HepG2 (cell line): ENCODE results near the gene EIF4G3. TPM values are rescaled to one million over a fixed set of nuclear protein-coding genes. Genes with fewer than 3 reads are reported as not detected.

Experiments used
- ARNTL ChIP-seq: sonication (generic); formaldehyde crosslinking; IDR thresholded peaks from 2 replicates; pipeline ENCODE4 v1.4.0; 2020; ENCODE audit warnings: mild to moderate bottlenecking, missing genetic modification reagents
- BCL3 ChIP-seq: sonication (generic); formaldehyde crosslinking; IDR thresholded peaks from 2 replicates; pipeline ENCODE4 v1.5.1; 2020; ENCODE audit warnings: mild to moderate bottlenecking, missing genetic modification reagents, moderate library complexity
- ETV5 ChIP-seq: IDR thresholded peaks from 2 replicates; pipeline ENCODE4 v1.6.1; 2018; ENCODE audit warnings: missing biosample characterization, missing genetic modification reagents, inconsistent platforms, borderline replicate concordance
- ISL2 ChIP-seq: sonication (generic); formaldehyde crosslinking; IDR thresholded peaks from 2 replicates; pipeline ENCODE4 v1.5.0; 2020; ENCODE audit warnings: missing genetic modification reagents
- ISX ChIP-seq: sonication (generic); formaldehyde crosslinking; conservative IDR thresholded peaks from 2 replicates; pipeline ENCODE4 v1.5.0; 2020; ENCODE audit warnings: missing genetic modification reagents
- JDP2 ChIP-seq: sonication (generic); formaldehyde crosslinking; IDR thresholded peaks from 2 replicates; pipeline ENCODE4 v1.8.1; 2022; ENCODE audit warnings: missing genetic modification reagents, borderline replicate concordance
- JUNB ChIP-seq: sonication (generic); formaldehyde crosslinking; IDR thresholded peaks from 2 replicates; pipeline ENCODE4 v1.8.0; 2022; ENCODE audit warnings: missing genetic modification reagents, mild to moderate bottlenecking, borderline replicate concordance
- KDM2A ChIP-seq: sonication (generic); formaldehyde crosslinking; IDR thresholded peaks from 2 replicates; pipeline ENCODE4 v1.4.0; 2020; ENCODE audit warnings: low read depth, missing genetic modification reagents, borderline replicate concordance
- MATR3 ChIP-seq: sonication (generic); formaldehyde crosslinking; IDR thresholded peaks from 2 replicates; pipeline ENCODE4 v1.4.0; 2020; ENCODE audit warnings: missing genetic modification reagents
- MNT ChIP-seq: fragments of 450-650 bp; IDR thresholded peaks from 2 replicates; pipeline ENCODE4 v1.6.1; 2016
- RARA ChIP-seq: IDR thresholded peaks from 2 replicates; pipeline ENCODE4 v1.6.1; 2016; ENCODE audit warnings: missing genetic modification reagents, missing compliant biosample characterization
- RCOR2 ChIP-seq: IDR thresholded peaks from 2 replicates; pipeline ENCODE4 v1.6.1; 2016; ENCODE audit warnings: missing biosample characterization, missing genetic modification reagents
- REXO4 ChIP-seq: sonication (generic); formaldehyde crosslinking; IDR thresholded peaks from 2 replicates; pipeline ENCODE4 v1.8.0; 2022; ENCODE audit warnings: missing genetic modification reagents, mild to moderate bottlenecking, borderline replicate concordance
- SIX1 ChIP-seq: sonication (generic); formaldehyde crosslinking; IDR thresholded peaks from 2 replicates; pipeline ENCODE4 v1.4.0; 2020; ENCODE audit warnings: missing genetic modification reagents, borderline replicate concordance
- SRSF1 ChIP-seq: fragments of 200-400 bp; formaldehyde crosslinking; optimal IDR thresholded peaks from 2 replicates; pipeline ENCODE3; 2017; ENCODE audit warnings: mild to moderate bottlenecking, low read depth, low read length, moderate library complexity
- TBP ChIP-seq: sonication (generic); formaldehyde crosslinking; IDR thresholded peaks from 2 replicates; pipeline ENCODE4 v1.5.0; 2020; ENCODE audit warnings: missing genetic modification reagents
- TGIF2 ChIP-seq: IDR thresholded peaks from 2 replicates; pipeline ENCODE4 v1.6.1; 2016; ENCODE audit warnings: control low read depth, missing compliant biosample characterization
- ZNF143 ChIP-seq: sonication (generic); formaldehyde crosslinking; IDR thresholded peaks from 2 replicates; pipeline ENCODE4 v1.4.0; 2020; ENCODE audit warnings: missing genetic modification reagents
- ZNF230 ChIP-seq: sonication (generic); formaldehyde crosslinking; IDR thresholded peaks from 2 replicates; pipeline ENCODE4 v1.4.0; 2020; ENCODE audit warnings: mild to moderate bottlenecking, missing genetic modification reagents
- ZNF292 ChIP-seq: sonication (generic); formaldehyde crosslinking; IDR thresholded peaks from 2 replicates; pipeline ENCODE4 v1.8.1; 2022; ENCODE audit warnings: mild to moderate bottlenecking, low read depth, missing genetic modification reagents, borderline replicate concordance
- ZNF484 ChIP-seq: sonication (generic); formaldehyde crosslinking; IDR thresholded peaks from 2 replicates; pipeline ENCODE4 v1.5.1; 2020; ENCODE audit warnings: mild to moderate bottlenecking, low read depth, missing genetic modification reagents, borderline replicate concordance
- ZNF652 ChIP-seq: IDR thresholded peaks from 2 replicates; pipeline ENCODE4 v1.6.1; 2016; ENCODE audit warnings: low read depth, borderline replicate concordance
- ZNF7 ChIP-seq: IDR thresholded peaks from 2 replicates; pipeline ENCODE4 v1.6.1; 2016; ENCODE audit warnings: missing biosample characterization, missing genetic modification reagents
- ZNF713 ChIP-seq: sonication (generic); formaldehyde crosslinking; IDR thresholded peaks from 2 replicates; pipeline ENCODE4 v1.4.0; 2020; ENCODE audit warnings: mild to moderate bottlenecking, missing genetic modification reagents
- ZNF775 ChIP-seq: sonication (generic); formaldehyde crosslinking; IDR thresholded peaks from 2 replicates; pipeline ENCODE4 v1.4.0; 2020; ENCODE audit warnings: missing genetic modification reagents, mild to moderate bottlenecking, moderate library complexity, borderline replicate concordance
- ZSCAN22 ChIP-seq: sonication (generic); formaldehyde crosslinking; IDR thresholded peaks from 2 replicates; pipeline ENCODE4 v1.4.0; 2020; ENCODE audit warnings: mild to moderate bottlenecking, missing genetic modification reagents
- polyA plus RNA-seq, 8 experiments: library from polyadenylated mRNA; depleted of rRNA in 3 of 8; stranded (reverse) in 7 of 8; unstranded in 1 of 8; fragments of >200 nt; fragmentation: Illumina TruSeq in 4 of 8; extraction: Trizol in 4 of 8; gene quantifications; 2 replicates each; pipeline versions ENCODE4 v1.2.1 to v1.2.3, GENCODE V29; 2011 to 2016; ENCODE audit warnings: low read depth in 4 of 8, missing spikeins in 1 of 8, mixed read lengths in 1 of 8; ENCODE audit not compliant: insufficient read depth in 1 of 8
- total RNA-seq, 5 experiments: library from RNA; depleted of rRNA; stranded (reverse); fragments of >200 nt; fragmentation: Illumina TruSeq; extraction: Trizol; gene quantifications; 2 replicates each; pipeline ENCODE4 v1.2.3, GENCODE V29; 2016; ENCODE audit warnings: low read depth in 1 of 5

The EIF4G3 gene
- total and polyA plus RNA-seq, 2 of the 13 experiments (the other 11 are each of a cell fraction or from before 2014, with no cell fraction given): 22.2 to 27.6 TPM

GRCh38 chr1:21022279-21023040 lies 154.2 kb downstream of the EIF4G3 start (continued):
- TF ChIP-seq ZNF775 (CRISPR knock-in tag) (0 out of 2 replicates have a peak, but pooled peaks have one; percentile 49), RCOR2 (CRISPR knock-in tag) (no peak), JDP2 (CRISPR knock-in tag) (no peak), MNT (no peak), RARA (CRISPR knock-in tag) (peak; percentile 60), ETV5 (CRISPR knock-in tag) (peak; percentile 93; the same call in 1 of the 2 replicates), KDM2A (CRISPR knock-in tag) (no peak), ZNF230 (CRISPR knock-in tag) (no peak), SRSF1 (no peak), ISL2 (CRISPR knock-in tag) (0 out of 2 replicates have a peak, but pooled peaks have one; percentile 27), ZNF292 (CRISPR knock-in tag) (peak; percentile 43; the same call in 1 of the 2 replicates), ZNF7 (no peak), SIX1 (peak; percentile 93; the same call in 1 of the 2 replicates), TBP (CRISPR knock-in tag) (no peak), BCL3 (CRISPR knock-in tag) (no peak), ZNF484 (CRISPR knock-in tag) (no peak), ARNTL (0 out of 2 replicates have a peak, but pooled peaks have one; percentile 47), ZNF713 (CRISPR knock-in tag) (peak; percentile 65; the same call in 1 of the 2 replicates), JUNB (CRISPR knock-in tag) (peak; percentile 46; the same call in 1 of the 2 replicates), TGIF2 (CRISPR knock-in tag) (no peak), MATR3 (CRISPR knock-in tag) (no peak), REXO4 (no peak), ZSCAN22 (no peak), ZNF143 (CRISPR knock-in tag) (no peak), ZNF652 (peak; percentile 72; the same call in 1 of the 2 replicates), ISX (CRISPR knock-in tag) (no peak)
